CD4-positive, alpha-beta T cell treated with Interleukin-10 for 1 hour (primary cell): Measurements from ENCODE around the gene FOXK2.
"Not testable (repeated sequence)": the region's sequence is repeated elsewhere in the genome, so short reads cannot be mapped to it uniquely, and the experiment has no call there.

ENCODE experiments used
- DNase-seq: peaks from one replicate; pipeline ENCODE4 v3.0.0-alpha.2; 2020

FOXK2 gene

GRCh38 chr17:82534401-82534812, 14.9 kb downstream of the FOXK2 start:
- no peak for DNase-seq

GRCh38 chr17:82536512-82537201, 17.1 kb downstream of the FOXK2 start:
- no peak for DNase-seq

- DNase-seq = not testable (repeated sequence)
Observed at GRCh38 chr17:82537228-82537627, 17.7 kb downstream of the FOXK2 start.

GRCh38 chr17:82539076-82539475, 19.5 kb downstream of the FOXK2 start:
- DNase-seq = not testable (repeated sequence)

GRCh38 chr17:82542439-82542838, 22.9 kb downstream of the FOXK2 start:
- no peak for DNase-seq

GRCh38 chr17:82544431-82545070, 25.0 kb downstream of the FOXK2 start:
- DNase-seq = no peak

GRCh38 chr17:82545071-82545462, 25.5 kb downstream of the FOXK2 start:
- DNase-seq = no peak

GRCh38 chr17:82547981-82548380, 28.4 kb downstream of the FOXK2 start:
- DNase-seq = no peak

- DNase-seq = no peak
Observed at GRCh38 chr17:82548681-82549303, 29.3 kb downstream of the FOXK2 start.

- DNase-seq = peak; percentile 78
Observed at GRCh38 chr17:82551779-82552457, 32.4 kb downstream of the FOXK2 start.

- no peak for DNase-seq
Observed at GRCh38 chr17:82552580-82552979, 33.0 kb downstream of the FOXK2 start.

- DNase-seq = no peak
Observed at GRCh38 chr17:82553210-82553930, 33.8 kb downstream of the FOXK2 start.

- DNase-seq = not testable (repeated sequence)
Observed at GRCh38 chr17:82557510-82557909, 38.0 kb downstream of the FOXK2 start.

GRCh38 chr17:82559566-82560251, 40.2 kb downstream of the FOXK2 start:
- DNase-seq = no peak

GRCh38 chr17:82560252-82560642, 40.7 kb downstream of the FOXK2 start:
- DNase-seq = no peak

- no peak for DNase-seq
Observed at GRCh38 chr17:82560802-82561428, 41.4 kb downstream of the FOXK2 start.

GRCh38 chr17:82561429-82562035, 42.0 kb downstream of the FOXK2 start:
- no peak for DNase-seq

GRCh38 chr17:82562718-82563220, 43.2 kb downstream of the FOXK2 start:
- not testable (repeated sequence) for DNase-seq

- DNase-seq = no peak
Observed at GRCh38 chr17:82563318-82563717, 43.8 kb downstream of the FOXK2 start.

GRCh38 chr17:82563745-82564144, 44.2 kb downstream of the FOXK2 start:
- not testable (repeated sequence) for DNase-seq

- no peak for DNase-seq
Observed at GRCh38 chr17:82564241-82564640, 44.7 kb downstream of the FOXK2 start.
